CD14-positive monocyte (primary cell): ENCODE measurements around the gene WDR82. TPM values are rescaled to one million over a fixed set of nuclear protein-coding genes. Genes with fewer than 3 reads are reported as not detected.

Experiments used
- DNase-seq, 3 donors: peaks; one replicate each; pipeline ENCODE4 v3.0.0-alpha.2; 2011 to 2022
- H2AFZ ChIP-seq: 2 replicates; pipeline ENCODE4 v1.6.0; 2012; ENCODE audit warnings: mild to moderate bottlenecking, low read depth, low read length, inconsistent platforms; ENCODE audit not compliant: insufficient read depth, poor library complexity, severe bottlenecking
- H3K27ac ChIP-seq, 2 donors: 1 replicate in 1 of 2; 2 replicates in 1 of 2; pipeline ENCODE4 v1.5.1; 2012 to 2013; ENCODE audit warnings: low read length in 2 of 2, control low read depth in 1 of 2, inconsistent platforms in 1 of 2, low read depth in 1 of 2, mild to moderate bottlenecking in 1 of 2
- H3K27me3 ChIP-seq, 2 donors: one replicate each; pipeline versions ENCODE4 v1.6.0 to v1.6.1; 2011 to 2013; ENCODE audit warnings: low read length in 2 of 2; ENCODE audit not compliant: control insufficient read depth in 2 of 2, insufficient read depth in 2 of 2
- H3K36me3 ChIP-seq, 2 donors: replicated peaks in 1 of 2; 1 replicate in 1 of 2; 2 replicates in 1 of 2; pipeline versions ENCODE4 v1.5.1 to v1.6.1; 2012 to 2013; ENCODE audit warnings: low read length in 2 of 2, control low read depth in 1 of 2, inconsistent platforms in 1 of 2, mild to moderate bottlenecking in 1 of 2; ENCODE audit not compliant: insufficient read depth in 2 of 2, control insufficient read depth in 1 of 2
- H3K4me1 ChIP-seq, 2 donors: 1 replicate in 1 of 2; 2 replicates in 1 of 2; pipeline versions ENCODE4 v1.5.1 to v1.6.1; 2012 to 2013; ENCODE audit warnings: low read length in 2 of 2, control low read depth in 1 of 2, inconsistent platforms in 1 of 2, mild to moderate bottlenecking in 1 of 2, moderate library complexity in 1 of 2; ENCODE audit not compliant: insufficient read depth in 2 of 2, control insufficient read depth in 1 of 2
- H3K4me2 ChIP-seq: replicated peaks from 2 replicates; pipeline ENCODE3; 2012; ENCODE audit warnings: low read length, moderate library complexity, mild to moderate bottlenecking; ENCODE audit not compliant: poor library complexity, severe bottlenecking; ENCODE audit errors: extremely low read depth
- H3K4me3 ChIP-seq, 3 experiments: fragments of 200-600 bp in 1 of 3; sonication (generic) in 1 of 3; replicated peaks in 1 of 3; 1 replicate in 2 of 3; 2 replicates in 1 of 3; pipeline ENCODE4 v1.5.1; 2011 to 2013; ENCODE audit warnings: low read length in 3 of 3, mild to moderate bottlenecking in 3 of 3, control low read depth in 2 of 3, low read depth in 2 of 3, inconsistent platforms in 1 of 3, moderate library complexity in 1 of 3
- H3K79me2 ChIP-seq: 2 replicates; pipeline ENCODE4 v1.6.0; 2012; ENCODE audit warnings: mild to moderate bottlenecking, control low read depth, inconsistent platforms, low read length, moderate library complexity; ENCODE audit not compliant: insufficient read depth
- H3K9ac ChIP-seq: 2 replicates; pipeline ENCODE4 v1.6.0; 2017; ENCODE audit warnings: low read length, mild to moderate bottlenecking; ENCODE audit not compliant: insufficient read depth, poor library complexity, severe bottlenecking
- H3K9me3 ChIP-seq, 2 donors: replicated peaks in 1 of 2; 1 replicate in 1 of 2; 2 replicates in 1 of 2; pipeline versions ENCODE4 v1.5.1 to v1.6.1; 2012 to 2013; ENCODE audit warnings: low read length in 2 of 2, control low read depth in 1 of 2; ENCODE audit not compliant: control insufficient read depth in 1 of 2, insufficient read depth in 1 of 2
- H4K20me1 ChIP-seq: 2 replicates; pipeline ENCODE4 v1.6.0; 2012; ENCODE audit warnings: mild to moderate bottlenecking, low read length, control low read depth, moderate library complexity; ENCODE audit not compliant: insufficient read depth
- H3K27ac Mint-ChIP-seq, 7 donors: one replicate each; pipeline ENCODE4 v1.8.0; 2020; ENCODE audit warnings: mild to moderate bottlenecking in 7 of 7, mixed read lengths in 7 of 7, moderate library complexity in 6 of 7, inconsistent platforms in 2 of 7
- H3K27me3 Mint-ChIP-seq, 3 donors: one replicate each; pipeline ENCODE4 v1.8.0; 2021 to 2022; ENCODE audit warnings: low read depth in 3 of 3, mild to moderate bottlenecking in 3 of 3, mixed read lengths in 3 of 3, moderate library complexity in 3 of 3, inconsistent platforms in 1 of 3
- H3K36me3 Mint-ChIP-seq, 2 donors: one replicate each; pipeline ENCODE4 v1.8.0; 2020; ENCODE audit warnings: mixed read lengths in 2 of 2, inconsistent platforms in 1 of 2, mild to moderate bottlenecking in 1 of 2
- H3K4me1 Mint-ChIP-seq: one replicate; pipeline ENCODE4 v1.8.0; 2020; ENCODE audit warnings: mild to moderate bottlenecking, mixed read lengths
- H3K4me3 Mint-ChIP-seq, 2 donors: one replicate each; pipeline ENCODE4 v1.8.0; 2020; ENCODE audit warnings: mild to moderate bottlenecking in 2 of 2, mixed read lengths in 2 of 2, moderate library complexity in 1 of 2
- H3K9me3 Mint-ChIP-seq, 7 donors: one replicate each; pipeline ENCODE4 v1.8.0; 2020 to 2022; ENCODE audit warnings: mixed read lengths in 7 of 7, mild to moderate bottlenecking in 6 of 7, moderate library complexity in 6 of 7, inconsistent platforms in 2 of 7
- CTCF ChIP-seq: fragments of 200-600 bp; IDR thresholded peaks from one replicate; pipeline ENCODE4 v1.8.0; 2022; ENCODE audit warnings: antibody characterized with exemption, mild to moderate bottlenecking
- WGBS: methylation state at CpG from one replicate; pipeline ENCODE4 v1.1.5; 2013; ENCODE audit warnings: missing lambda C conversion rate; ENCODE audit not compliant: insufficient coverage; 5-methylcytosine and 5-hydroxymethylcytosine counted together
- intact Hi-C, 2 donors: fragments of 100-400 bp; cut with micrococcal nuclease; formaldehyde crosslinking; loops; one replicate each; pipeline versions ENCODE4 v1.15.0 to v1.15.1; 2023
- polyA plus RNA-seq, 3 donors: library from polyadenylated mRNA; depleted of rRNA in 1 of 3; unstranded in 2 of 3; stranded (reverse) in 1 of 3; fragments of 300-500 nt in 2 of 3; fragments of >200 nt in 1 of 3; fragmentation: Illumina TruSeq in 2 of 3; gene quantifications; 1 replicate in 2 of 3; 2 replicates in 1 of 3; pipeline ENCODE4 v1.2.3, GENCODE V29; 2012 to 2021

WDR82 gene
- polyA plus RNA-seq, 3 donors, result 27.3 to 33.4 (median 32.3) TPM

GRCh38 chr3:52243791-52244628 is 34.4 kb downstream of the WDR82 start:
- no peaks in the 10 kb centered on the region for H3K9me3 ChIP-seq
- H3K27ac ChIP-seq, result peak overlapping the region; percentile 98 to 99
- H3K4me3 Mint-ChIP-seq, result peak overlapping the region; percentile 80 to 91
- no peaks in the 10 kb centered on the region for H3K27me3 Mint-ChIP-seq
- peak overlapping the region; percentile 84 for H3K9ac ChIP-seq
- H3K36me3 Mint-ChIP-seq, result peaks cover 24 to 26% of the 10 kb centered on the region in 2 donors
- H3K36me3 ChIP-seq, result peaks cover 13% of the 10 kb centered on the region in 2 donors
- H3K27me3 ChIP-seq, result no peaks in the 10 kb centered on the region
- peak overlapping the region in 1 of 3 experiments; percentile 74 for H3K4me3 ChIP-seq
- H3K9me3 Mint-ChIP-seq, result peaks cover 0 to 5% (median 0%) of the 10 kb centered on the region in 7 donors
- DNase-seq, result peak; percentile 93 to 97 (median 96)
- H2AFZ ChIP-seq, result peak overlapping the region; percentile 58
- 13% methylated on average over 7 of the region's 9 CpGs for WGBS
- intact Hi-C loops, result loop anchor here (5.0 kb wide), 1 partner anchor 33 kb away; the partner anchor contains the start of gene WDR82 (in 2 of the 2)
- peak overlapping the region; percentile 79 for H3K4me2 ChIP-seq
- peaks cover 16% of the 10 kb centered on the region for H4K20me1 ChIP-seq
- no peak for TF ChIP-seq CTCF
- peaks cover 68% of the 10 kb centered on the region for H3K4me1 Mint-ChIP-seq
- H3K27ac Mint-ChIP-seq, result peak overlapping the region; percentile 97 to 100 (median 99)
- H3K79me2 ChIP-seq, result peaks cover 60% of the 10 kb centered on the region
- H3K4me1 ChIP-seq, result peaks cover 68 to 77% of the 10 kb centered on the region in 2 donors

GRCh38 chr3:52242039-52242438 is 36.4 kb downstream of the WDR82 start:
- H3K36me3 Mint-ChIP-seq, result peaks cover 6 to 9% of the 10 kb centered on the region in 2 donors
- H3K9me3 ChIP-seq, result no peaks in the 10 kb centered on the region
- intact Hi-C loops, result loop anchor here (5.0 kb wide), 1 partner anchor 35 kb away; the partner anchor contains the start of gene WDR82 (in 2 of the 2)
- 92% methylated on average over 1 of the region's 1 CpG for WGBS
- H3K4me3 ChIP-seq, result no peak overlapping the region
- no peak overlapping the region for H3K9ac ChIP-seq
- H3K79me2 ChIP-seq, result peaks cover 60% of the 10 kb centered on the region
- peaks cover 65% of the 10 kb centered on the region for H3K4me1 Mint-ChIP-seq
- no peak overlapping the region for H3K4me2 ChIP-seq
- H2AFZ ChIP-seq, result no peak overlapping the region
- no peaks in the 10 kb centered on the region for H3K27me3 ChIP-seq
- TF ChIP-seq CTCF, result no peak
- H3K36me3 ChIP-seq, result no peaks in the 10 kb centered on the region
- peaks cover 69 to 80% of the 10 kb centered on the region in 2 donors for H3K4me1 ChIP-seq
- H3K4me3 Mint-ChIP-seq, result no peak overlapping the region
- H3K27ac ChIP-seq, result no peak overlapping the region
- H3K27ac Mint-ChIP-seq, result no peak overlapping the region
- H3K9me3 Mint-ChIP-seq, result peaks cover 0 to 5% (median 0%) of the 10 kb centered on the region in 7 donors
- DNase-seq, result no peak
- no peaks in the 10 kb centered on the region for H3K27me3 Mint-ChIP-seq
- peaks cover 15% of the 10 kb centered on the region for H4K20me1 ChIP-seq
